ENCODE results near the gene NGFR. TPM values are rescaled to one million over a fixed set of nuclear protein-coding genes. Genes with fewer than 3 reads are reported as not detected.
A peak's percentile ranks its signal among the peaks of the same experiment; 100 is the strongest.

Gene NGFR
- total RNA-seq, result 10 to 100 TPM in 2 of 4 donors, 1 to 10 TPM in 2; 1.8 to 47.9 (median 9.9) TPM

- Histone ChIP-seq H3K4me1 (peaks cover 0 to 14% of the 10 kb centered on the region in 2 donors), H3K9me3 (no peaks in the 10 kb centered on the region), H3K4me3 (peak within 1 kb of the TSS; percentile 24 to 39), H3K27ac (peak within 1 kb of the TSS in 1 of 2 donors; percentile 58), H3K36me3 (no peaks in the 10 kb centered on the region), H3K27me3 (peaks cover 8 to 12% of the 10 kb centered on the region in 2 donors)
- TF ChIP-seq POLR2A (IDR thresholded peaks at IDR 0.05) (peak; percentile 70 to 71), CTCF (IDR thresholded peaks at IDR 0.05) (peak in 2 of 4 experiments; percentile 13 to 21)
- intact Hi-C loops (cut with DNase I; ENCODE audit: low total_unique reads), result loop anchor here (5.0 kb wide), 1 partner anchor 62 kb away; no protein-coding TSS in a partner anchor
- peak in 1 of 2 donors; percentile 74 for DNase-seq
Measured at GRCh38 chr17:49494986-49495841, at the start of gene NGFR. Gene NGFR, plus strand, starts transcription at chr17:49495293. Its CDS starts 125 bp downstream, at chr17:49495418.

GRCh38 chr17:49445591-49445990 is 49.5 kb upstream of the NGFR start:
- Histone ChIP-seq H3K4me1 (no peaks in the 10 kb centered on the region), H3K9me3 (no peaks in the 10 kb centered on the region), H3K4me3 (no peak overlapping the region), H3K27me3 (no peaks in the 10 kb centered on the region), H3K27ac (no peak overlapping the region), H3K36me3 (no peaks in the 10 kb centered on the region)
- intact Hi-C loops (cut with DNase I; ENCODE audit: low total_unique reads), result no loop called here
- DNase-seq, result no peak
- TF ChIP-seq POLR2A (IDR thresholded peaks at IDR 0.05) (no peak), CTCF (IDR thresholded peaks at IDR 0.05) (no peak)

- Histone ChIP-seq H3K27me3 (no peaks in the 10 kb centered on the region), H3K9me3 (no peaks in the 10 kb centered on the region), H3K4me3 (no peak overlapping the region), H3K36me3 (no peaks in the 10 kb centered on the region), H3K4me1 (no peaks in the 10 kb centered on the region), H3K27ac (no peak overlapping the region)
- intact Hi-C loops (cut with DNase I; ENCODE audit: low total_unique reads), result no loop called here
- no peak for DNase-seq
- TF ChIP-seq POLR2A (IDR thresholded peaks at IDR 0.05), result no peak
Measured at GRCh38 chr17:49447628-49448302, 47.3 kb upstream of the NGFR start.

- TF ChIP-seq POLR2A (IDR thresholded peaks at IDR 0.05), result no peak
- TF ChIP-seq CTCF (IDR thresholded peaks at IDR 0.05), result no peak
- Histone ChIP-seq H3K4me1 (no peaks in the 10 kb centered on the region), H3K27ac (no peak overlapping the region), H3K27me3 (no peaks in the 10 kb centered on the region), H3K4me3 (no peak overlapping the region), H3K9me3 (no peaks in the 10 kb centered on the region), H3K36me3 (no peaks in the 10 kb centered on the region)
- intact Hi-C loops (cut with DNase I; ENCODE audit: low total_unique reads), result no loop called here
- no peak for DNase-seq
Measured at GRCh38 chr17:49450181-49450580, 44.9 kb upstream of the NGFR start.

- Histone ChIP-seq H3K27me3 (no peaks in the 10 kb centered on the region), H3K4me3 (no peak overlapping the region), H3K27ac (no peak overlapping the region), H3K9me3 (no peaks in the 10 kb centered on the region), H3K36me3 (no peaks in the 10 kb centered on the region), H3K4me1 (no peaks in the 10 kb centered on the region)
- intact Hi-C loops (cut with DNase I; ENCODE audit: low total_unique reads), result no loop called here
- TF ChIP-seq CTCF (IDR thresholded peaks at IDR 0.05) (no peak), POLR2A (IDR thresholded peaks at IDR 0.05) (no peak)
- DNase-seq, result no peak
Measured at GRCh38 chr17:49450735-49451134, 44.4 kb upstream of the NGFR start.
